ENCODE data around the gene TMEM204.

Gene TMEM204

GRCh38 chr16:1499756-1500464, 33.6 kb upstream of the TMEM204 start:
- no peak for DNase-seq

DNA sequence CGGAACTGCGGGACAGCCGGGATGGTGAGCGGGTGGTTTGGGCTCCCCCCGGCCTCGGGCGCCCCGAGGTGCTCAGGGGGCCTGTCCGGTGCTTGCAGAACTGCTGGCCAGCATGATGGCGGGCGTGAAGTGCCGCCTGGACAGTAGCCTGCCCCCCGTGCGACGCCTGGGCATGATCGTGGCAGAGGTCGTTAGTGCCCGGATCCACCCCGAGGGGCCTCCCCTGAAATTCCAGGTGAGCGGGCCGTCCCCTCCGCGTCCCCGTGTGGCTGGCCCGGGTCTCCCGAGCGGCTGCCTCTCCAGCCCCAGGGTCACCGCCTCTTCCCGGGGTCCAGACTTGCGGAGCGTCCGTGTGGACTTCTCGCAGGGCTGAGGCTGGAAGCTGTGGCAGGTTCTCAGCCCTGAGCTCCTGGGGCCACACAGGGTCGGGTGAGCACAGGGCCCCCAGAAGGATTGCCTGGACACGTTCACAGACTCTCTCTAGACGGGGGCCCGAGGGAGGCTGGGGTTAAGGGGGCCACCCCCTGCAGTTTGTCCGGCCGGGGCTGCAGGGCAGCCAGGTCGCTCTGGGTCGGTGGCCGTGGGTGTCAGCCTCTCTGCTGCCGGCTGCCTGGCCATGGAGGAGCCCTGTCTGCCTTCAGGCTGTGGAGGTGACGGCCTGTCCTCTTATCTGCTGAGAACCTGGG, 32.9 kb upstream of the TMEM204 start:
- DNase-seq = no peak

- DNase-seq = no peak
These were observed 31.8 kb upstream of the TMEM204 start for GRCh38 chr16:1501630-1502029.

DNA sequence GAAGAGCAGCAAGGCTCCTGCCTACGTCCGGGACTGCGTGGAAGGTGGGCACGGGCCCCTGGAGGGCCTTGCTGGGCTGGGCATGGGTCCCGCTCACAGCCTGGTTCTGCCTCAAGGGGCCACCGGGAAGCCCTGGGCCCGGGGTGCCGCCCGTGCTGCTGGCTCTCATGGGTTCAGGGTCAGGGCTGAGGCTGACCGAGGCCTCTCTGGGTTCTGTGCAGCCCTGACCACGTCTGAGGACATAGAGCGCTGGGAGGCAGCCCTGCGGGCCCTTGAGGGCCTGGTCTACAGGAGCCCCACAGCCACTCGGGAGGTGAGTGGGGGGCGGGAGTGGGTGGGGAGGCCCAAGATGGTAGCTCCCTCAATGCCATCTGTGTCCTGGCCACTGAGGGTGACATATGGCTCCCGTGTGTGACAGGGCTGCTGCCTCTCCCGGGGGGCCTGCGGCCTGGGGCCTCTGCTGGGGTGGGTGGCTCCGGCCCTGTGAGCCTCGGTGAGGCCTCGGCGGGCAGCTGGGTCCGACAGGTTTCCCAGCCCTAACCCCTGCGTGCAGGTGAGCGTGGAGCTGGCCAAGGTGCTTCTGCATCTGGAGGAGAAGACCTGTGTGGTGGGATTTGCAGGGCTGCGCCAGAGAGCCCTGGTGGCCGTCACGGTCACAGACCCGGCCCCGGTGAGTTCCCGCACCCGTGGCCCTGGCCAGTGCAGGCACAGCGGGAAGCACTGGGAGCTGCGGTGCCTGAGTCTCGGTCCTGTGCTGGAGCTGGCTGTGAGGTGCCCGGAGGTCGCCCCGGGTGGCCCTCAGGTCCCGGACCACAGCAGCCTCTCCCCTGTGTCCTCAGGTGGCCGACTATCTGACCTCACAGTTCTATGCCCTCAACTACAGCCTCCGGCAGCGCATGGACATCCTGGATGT, 31.1 kb upstream of the TMEM204 start:
- DNase-seq = no peak

DNA sequence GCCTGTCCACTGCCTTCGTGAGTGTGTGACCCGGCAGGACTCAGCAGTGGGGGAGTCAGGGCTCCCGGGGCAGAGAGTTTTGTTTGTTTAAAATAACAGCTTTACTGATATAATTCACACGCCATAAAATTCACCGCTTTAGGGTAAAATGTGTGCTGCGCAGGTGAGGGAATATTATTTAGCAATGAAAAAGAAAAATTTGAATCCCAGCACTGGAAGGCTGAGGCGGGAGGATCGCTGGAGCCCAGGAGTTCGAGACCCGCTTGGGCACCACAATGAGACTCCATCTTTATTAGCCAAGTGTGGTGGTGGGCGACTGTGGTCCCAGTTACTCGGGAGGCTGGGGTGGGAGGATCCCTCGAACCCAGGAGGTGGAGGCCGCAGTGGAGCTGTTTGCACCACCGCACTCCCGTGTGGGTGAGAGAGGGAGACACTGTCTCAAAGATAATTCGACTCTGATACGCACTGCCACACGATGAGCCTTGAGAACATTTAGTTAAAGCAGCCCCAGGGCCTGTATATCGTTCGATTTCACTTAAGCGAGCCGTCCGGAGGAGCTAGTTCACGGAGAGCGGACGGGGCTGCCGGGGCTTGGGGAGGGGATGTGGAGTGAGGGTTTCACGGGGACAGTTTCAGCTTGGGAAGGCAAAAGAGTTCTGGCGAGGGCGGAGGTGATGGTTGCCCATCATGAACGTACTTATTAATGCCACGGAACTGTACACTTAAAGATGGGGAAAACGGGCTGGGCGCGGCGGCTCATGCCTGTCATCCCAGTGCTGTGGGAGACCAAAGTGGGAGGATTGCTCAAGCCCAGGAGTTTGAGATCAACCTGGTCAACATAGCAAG, 30.1 kb upstream of the TMEM204 start:
- no peak for DNase-seq

GRCh38 chr16:1505073-1505844, 28.2 kb upstream of the TMEM204 start:
- DNase-seq = no peak

DNA sequence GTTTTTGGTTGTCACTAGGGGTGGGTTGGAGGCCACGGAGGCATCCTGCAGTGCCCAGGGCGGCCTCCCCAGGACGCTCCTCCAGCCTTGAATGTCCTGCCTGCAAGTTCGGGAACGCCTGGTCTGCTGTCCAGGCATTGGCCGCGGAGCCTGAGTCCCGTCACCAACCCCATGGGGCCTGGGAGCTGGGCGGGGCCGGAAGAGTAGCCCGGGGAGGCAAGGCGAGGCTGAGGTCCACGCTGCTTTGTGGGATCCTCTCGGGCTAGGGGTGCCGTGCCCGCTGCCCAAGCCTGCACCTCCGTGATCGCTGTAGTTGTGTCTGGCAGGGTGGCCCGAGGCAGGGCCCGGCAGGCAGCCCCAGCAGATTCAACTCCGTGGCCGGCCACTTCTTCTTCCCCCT, 27.6 kb upstream of the TMEM204 start:
- no peak for DNase-seq

- DNase-seq = no peak
These were observed 26.8 kb upstream of the TMEM204 start for GRCh38 chr16:1506494-1507213.

GRCh38 chr16:1508494-1509187, 24.8 kb upstream of the TMEM204 start:
- DNase-seq = no peak

- DNase-seq = no peak
These were observed 23.9 kb upstream of the TMEM204 start for GRCh38 chr16:1509307-1510221.

DNA sequence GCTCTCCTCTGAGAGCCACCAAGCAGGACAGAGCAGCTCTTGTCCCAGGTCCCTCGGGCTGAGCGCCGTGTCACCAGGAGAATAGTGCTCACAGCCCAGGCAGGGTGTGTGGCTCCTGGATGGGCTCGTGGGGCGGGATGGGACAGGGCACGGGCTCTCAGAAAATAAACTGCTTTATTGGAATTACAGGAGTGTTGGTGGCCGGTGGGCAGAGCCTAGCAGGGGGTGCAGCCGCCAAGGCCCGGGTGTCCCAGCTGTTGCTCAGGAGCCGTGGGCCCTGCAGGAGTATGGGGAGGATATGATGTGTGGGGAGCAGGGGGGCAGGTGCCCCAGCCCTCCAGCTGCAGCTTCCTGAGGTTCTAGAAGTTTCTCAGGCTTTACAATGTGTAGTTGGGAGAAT, 23.2 kb upstream of the TMEM204 start:
- no peak for DNase-seq

DNA sequence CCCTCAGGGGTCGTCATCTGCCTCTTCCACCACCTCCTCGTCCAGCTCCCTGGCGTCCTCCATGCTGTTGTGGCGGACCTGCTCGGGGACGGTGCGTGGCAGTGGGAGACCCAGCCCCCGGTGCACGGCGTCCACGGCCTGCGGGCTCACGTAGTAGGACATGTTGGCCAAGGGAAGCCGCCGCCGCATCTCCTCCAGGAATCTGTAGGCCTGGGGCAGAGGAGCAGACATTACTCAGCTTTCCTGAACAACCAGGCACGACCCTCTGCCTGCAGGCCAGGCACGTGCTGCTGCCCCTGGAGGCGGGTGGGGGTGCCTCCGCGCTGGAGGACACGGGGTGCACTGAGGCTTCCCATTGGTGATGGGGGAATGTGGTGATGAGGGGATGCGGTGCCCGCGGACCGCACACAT, 22.5 kb upstream of the TMEM204 start:
- no peak for DNase-seq

DNA sequence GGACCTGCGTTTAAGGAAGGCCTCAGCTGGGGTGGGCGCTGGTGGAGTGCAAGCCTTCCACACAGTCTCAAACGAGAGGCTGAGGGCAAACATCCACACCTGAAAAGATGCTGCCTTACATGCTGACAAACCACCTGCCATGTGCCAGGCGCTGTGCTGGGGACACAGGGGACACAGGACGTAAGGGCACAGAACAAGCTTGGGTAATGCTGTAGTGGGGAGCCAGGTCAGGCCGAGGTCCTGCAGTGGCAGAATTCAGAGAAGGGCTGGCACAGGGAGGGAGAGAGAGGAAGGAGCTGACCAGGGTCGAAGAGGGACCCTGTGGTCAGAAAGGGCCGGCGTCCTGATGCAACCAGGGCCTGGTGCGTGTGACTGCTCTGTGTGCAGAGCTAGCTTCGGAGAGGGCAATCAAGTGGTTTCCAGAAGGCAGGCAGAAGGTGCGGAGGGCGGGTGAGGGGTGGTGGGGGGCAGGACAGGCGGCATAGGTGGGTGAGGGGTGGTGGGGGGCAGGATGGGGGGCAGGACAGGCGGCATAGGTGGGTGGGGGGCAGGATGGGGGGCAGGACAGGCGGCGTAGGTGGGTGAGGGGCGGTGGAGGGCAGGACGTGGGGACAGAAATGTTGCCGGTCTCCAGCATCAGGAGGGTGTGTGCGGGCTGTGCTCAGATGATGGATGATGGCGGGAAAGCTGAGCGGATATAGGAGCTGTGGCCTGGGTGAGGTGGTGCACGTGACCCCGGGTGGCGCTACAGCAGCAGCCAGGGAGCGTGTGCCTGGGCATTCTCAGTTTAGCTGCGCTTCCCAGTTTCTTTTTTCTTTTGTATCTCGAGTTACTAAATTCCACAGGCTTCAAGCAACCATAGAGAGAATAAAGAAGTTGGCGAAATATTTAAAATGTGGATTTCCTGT, 21.6 kb upstream of the TMEM204 start:
- DNase-seq = no peak

DNA sequence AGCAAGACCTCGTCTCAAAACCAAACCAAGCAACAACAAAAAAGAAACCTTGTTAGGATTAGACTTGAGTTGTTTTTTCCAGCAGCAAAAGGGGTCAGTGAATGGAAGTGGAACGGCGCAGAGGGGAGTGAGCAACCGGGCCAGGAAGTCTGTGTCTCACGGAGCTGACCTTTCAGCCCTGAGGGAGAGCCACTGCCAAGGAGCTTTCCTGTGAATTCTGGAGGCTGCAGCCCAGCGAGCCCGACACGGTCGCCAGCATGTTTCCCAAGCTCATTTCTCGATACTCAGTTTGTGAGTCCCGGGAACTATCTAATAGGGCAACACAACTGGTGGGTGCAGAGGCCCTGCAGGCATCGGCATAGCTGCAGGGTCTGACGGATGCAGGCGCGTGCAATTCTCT, 20.7 kb upstream of the TMEM204 start:
- DNase-seq = no peak

DNA sequence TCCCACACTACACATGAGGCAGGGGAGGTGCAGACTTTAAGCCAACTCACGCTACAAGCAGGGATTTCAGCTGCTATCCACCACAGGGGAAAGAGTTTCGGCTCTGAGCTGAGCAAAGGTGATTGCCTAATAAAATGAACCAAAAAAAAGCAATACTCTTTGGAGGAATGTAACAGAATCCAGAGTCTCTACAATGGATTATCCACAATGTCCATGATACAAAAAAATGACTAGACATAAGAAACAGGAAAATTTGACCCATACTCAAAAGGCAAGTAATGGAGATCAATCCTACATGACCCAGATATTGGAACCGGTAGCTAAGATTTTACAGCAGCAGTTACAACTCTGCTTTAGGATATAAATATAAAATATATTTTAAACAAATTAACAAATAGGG, 19.0 kb upstream of the TMEM204 start:
- no peak for DNase-seq

GRCh38 chr16:1518626-1519135, 14.8 kb upstream of the TMEM204 start:
- DNase-seq = no peak

DNA sequence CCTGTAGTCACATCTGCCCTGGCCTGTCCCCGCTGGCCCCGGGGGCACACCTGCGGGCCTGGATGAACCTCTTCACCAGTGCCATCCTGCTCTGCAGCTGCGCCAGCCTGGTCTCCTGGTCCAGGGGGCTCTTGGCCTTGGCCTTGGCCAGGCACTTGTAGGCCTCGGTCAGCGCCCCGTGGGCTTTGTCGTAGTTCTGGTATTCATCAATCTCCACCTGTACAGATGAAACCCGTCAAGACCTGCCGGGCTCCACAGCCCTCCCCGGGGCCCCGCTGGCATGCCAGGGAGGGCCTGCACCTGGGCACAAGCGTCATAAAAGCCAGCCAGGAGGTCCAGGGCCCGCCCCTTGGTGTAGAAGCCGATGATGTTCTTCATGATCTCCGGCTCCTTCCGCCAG, 13.6 kb upstream of the TMEM204 start:
- DNase-seq = no peak

GRCh38 chr16:1520461-1520860, 13.0 kb upstream of the TMEM204 start:
- DNase-seq = no peak

All from fibroblast of skin of right quadriceps (primary cell).